LNCAP (cell line): ENCODE measurements around the gene NXPE2.

Experiments
- TF ChIP-seq, protein P1 (sequence below): fragments of 450-650 bp; IDR thresholded peaks from 2 replicates; pipeline ENCODE4 v1.5.1; 2017; ENCODE audit warnings: mild to moderate bottlenecking

The NXPE2 gene

DNA sequence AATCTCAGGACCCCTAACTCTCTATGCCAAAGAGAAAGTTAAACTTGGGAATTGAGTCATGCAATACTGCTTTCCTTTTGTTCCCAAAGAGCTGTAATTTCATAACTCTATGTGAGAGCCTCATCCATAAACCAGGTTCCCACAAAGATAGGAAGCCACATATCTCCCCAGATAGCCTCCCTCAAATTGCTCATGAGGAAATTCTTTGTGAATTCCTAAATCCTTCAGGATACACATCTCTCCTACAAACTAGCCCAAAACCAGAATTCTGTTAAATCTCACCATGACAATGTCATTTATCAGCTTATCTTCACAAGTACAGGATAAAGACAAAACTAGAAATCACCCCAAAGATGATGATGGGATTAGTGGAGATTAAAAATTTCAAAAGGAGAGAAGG lies 4.7 kb upstream of the NXPE2 start:
- TF ChIP-seq, protein P1, sequence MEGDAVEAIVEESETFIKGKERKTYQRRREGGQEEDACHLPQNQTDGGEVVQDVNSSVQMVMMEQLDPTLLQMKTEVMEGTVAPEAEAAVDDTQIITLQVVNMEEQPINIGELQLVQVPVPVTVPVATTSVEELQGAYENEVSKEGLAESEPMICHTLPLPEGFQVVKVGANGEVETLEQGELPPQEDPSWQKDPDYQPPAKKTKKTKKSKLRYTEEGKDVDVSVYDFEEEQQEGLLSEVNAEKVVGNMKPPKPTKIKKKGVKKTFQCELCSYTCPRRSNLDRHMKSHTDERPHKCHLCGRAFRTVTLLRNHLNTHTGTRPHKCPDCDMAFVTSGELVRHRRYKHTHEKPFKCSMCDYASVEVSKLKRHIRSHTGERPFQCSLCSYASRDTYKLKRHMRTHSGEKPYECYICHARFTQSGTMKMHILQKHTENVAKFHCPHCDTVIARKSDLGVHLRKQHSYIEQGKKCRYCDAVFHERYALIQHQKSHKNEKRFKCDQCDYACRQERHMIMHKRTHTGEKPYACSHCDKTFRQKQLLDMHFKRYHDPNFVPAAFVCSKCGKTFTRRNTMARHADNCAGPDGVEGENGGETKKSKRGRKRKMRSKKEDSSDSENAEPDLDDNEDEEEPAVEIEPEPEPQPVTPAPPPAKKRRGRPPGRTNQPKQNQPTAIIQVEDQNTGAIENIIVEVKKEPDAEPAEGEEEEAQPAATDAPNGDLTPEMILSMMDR = no peak

DNA sequence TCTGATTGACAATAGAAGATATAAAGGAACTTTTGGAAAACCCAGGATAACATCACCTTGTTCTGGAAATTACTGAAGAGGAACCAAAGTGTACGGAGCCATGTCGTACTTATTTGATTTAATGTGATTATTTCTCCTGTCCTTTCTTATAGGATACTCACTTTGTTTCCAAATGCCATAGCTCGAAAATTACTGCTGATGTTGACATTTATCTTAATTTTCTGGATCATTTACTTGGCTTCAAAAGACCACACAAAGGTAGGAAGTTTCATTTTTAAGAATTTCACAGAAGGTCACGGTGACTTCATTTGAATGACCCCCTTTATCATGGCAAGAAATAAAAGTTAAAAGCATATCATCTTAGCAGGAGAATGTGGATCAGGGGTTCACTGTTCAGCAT lies 1.2 kb downstream of the NXPE2 start:
- TF ChIP-seq, protein P1 = no peak

DNA sequence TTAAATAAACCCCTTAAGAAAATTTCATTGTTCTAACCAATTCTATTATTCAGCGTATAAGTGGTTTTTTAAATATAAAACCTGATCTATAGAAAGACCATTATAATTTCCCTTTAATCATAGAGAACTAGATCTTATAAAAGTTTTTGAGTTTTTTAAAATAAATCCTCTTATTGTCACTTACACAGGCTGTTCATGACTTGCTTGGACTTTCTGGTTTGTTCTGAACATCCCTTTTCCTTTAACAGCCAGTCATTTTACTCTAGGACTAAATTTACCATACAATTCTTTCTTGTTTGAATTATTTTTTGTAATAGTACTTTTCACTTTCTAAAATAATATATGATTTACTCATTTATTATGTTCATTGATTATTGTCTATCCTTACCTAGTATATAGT lies 4.7 kb downstream of the NXPE2 start:
- TF ChIP-seq, protein P1 = no peak

DNA sequence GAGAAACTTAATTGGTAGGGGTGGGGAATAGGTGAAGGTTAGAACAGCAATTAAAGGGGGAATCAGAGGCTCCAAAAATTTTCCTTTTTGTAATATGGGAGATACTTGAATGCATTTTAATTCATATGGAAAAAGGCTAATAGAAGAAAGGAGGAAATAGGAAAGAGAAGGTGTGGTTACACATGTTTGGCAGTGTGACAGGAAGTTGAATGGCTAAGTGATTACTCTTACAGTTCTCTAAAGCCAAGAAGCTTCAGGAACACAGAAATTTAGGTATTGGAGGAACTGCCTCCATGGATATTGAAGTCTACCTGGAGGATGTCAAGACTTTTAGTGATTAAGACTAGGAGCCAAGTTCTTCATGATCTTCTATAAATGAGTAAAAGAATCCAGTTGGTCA lies 6.3 kb downstream of the NXPE2 start:
- TF ChIP-seq, protein P1 = no peak

DNA sequence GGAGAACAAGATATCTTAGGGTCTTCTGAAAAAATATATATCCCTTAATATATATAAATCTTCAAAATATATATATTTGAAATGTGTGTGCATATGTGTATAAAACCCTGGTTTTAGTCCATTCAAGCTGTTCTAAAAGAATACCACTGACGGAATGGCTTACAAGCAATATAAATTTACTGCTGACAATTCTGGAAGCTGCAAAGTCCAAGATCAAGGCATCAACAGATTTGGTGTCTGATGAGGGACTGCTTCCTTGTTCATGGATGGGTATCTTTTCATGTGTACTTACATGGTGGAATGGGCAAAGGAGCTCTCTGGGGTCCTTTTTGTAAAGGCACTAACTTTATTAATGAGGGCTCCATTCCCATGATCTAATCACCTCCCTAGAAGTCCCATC lies 6.8 kb downstream of the NXPE2 start:
- TF ChIP-seq, protein P1 = no peak

DNA sequence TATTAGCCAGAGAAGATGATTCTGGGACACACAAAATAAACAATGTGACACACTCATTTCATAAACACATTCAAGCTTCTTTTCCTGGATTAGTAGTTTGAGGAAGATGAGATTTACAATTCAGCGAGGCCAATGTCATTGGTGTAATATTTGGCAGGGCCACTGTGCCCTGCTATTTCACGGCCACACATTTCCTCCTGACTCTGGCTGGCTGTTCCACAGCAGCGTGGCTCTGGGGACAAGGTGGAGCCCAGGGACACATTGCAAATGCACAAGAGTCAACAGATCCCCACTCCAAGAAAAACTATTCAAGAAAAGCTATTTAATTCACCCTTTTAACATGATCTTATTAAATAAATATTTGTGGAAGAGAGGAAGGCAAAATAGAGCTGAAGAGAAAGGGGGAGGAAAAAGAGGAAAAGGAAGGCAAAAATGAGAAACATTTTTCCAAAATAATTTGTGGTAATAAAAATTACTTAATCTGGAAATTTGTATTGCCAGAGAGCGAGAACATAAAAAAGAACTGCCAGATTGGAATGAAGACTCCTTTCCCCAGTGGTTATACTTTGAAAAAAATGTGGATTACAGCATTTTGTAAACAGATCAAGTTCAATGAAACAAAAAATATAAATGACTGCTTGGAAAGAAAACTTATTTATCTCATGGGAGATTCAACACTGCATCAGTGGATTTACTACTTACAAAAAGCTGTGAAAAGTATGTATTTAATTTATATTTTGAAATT lies 27.1 kb downstream of the NXPE2 start:
- TF ChIP-seq, protein P1 = no peak

DNA sequence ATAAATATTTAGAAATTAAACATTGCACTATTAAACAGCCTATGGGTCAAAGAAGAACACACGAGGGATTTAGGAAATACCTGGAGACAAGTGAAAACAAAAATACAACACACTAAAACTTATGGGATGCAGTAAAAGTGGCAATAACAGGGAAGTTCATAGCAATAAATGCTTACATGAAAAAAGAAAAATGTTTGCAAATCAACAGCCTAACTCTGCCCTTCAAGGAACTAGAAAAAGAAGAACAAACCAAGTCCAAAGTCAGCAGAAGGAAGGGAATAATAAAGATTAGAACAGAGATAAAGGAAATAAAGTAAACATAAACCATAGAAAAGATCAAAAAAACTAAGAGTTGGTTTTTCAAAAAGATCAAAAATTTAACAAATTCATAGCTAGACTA lies 31.6 kb downstream of the NXPE2 start:
- TF ChIP-seq, protein P1 = no peak

DNA sequence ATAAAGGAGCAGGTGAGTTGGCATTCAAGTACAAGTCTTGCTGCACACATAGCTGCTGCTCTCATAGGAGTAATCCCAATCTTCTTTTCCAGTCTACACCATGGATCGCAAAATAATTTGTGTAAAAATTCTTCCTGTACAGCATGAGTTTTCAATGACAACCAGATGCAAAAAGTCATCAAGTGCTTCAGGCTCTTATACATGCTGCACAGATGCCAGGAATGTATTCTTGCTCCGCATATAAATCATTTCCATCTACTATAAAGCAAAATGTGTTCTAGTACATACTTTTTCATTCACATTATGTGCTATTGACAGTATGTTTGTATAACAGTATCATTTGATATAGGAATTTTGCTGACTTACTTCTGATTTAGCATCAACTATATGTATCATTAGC lies 35.4 kb downstream of the NXPE2 start:
- TF ChIP-seq, protein P1 = no peak
